SU-DHL-6 (cell line): ENCODE measurements around the gene NTM.

Source experiments
- CTCF ChIP-seq: fragments of 200-600 bp; sonication (generic); IDR thresholded peaks from one replicate; pipeline ENCODE4 v1.5.1; 2017; ENCODE audit warnings: antibody characterized with exemption, mild to moderate bottlenecking, low read length, moderate library complexity; ENCODE audit not compliant: insufficient read depth, poor library complexity, severe bottlenecking
- EZH2phosphoT487 ChIP-seq: fragments of 200-600 bp; sonication (generic), shearing (Covaris generic); conservative IDR thresholded peaks from 2 replicates; pipeline ENCODE4 v1.6.1; 2018; ENCODE audit warnings: mild to moderate bottlenecking, antibody characterized with exemption, low read length, moderate library complexity, mixed read lengths

- TF ChIP-seq CTCF (no peak), EZH2phosphoT487 (no peak)
These were observed 915.2 kb downstream of the NTM start for GRCh38 chr11:132285631-132286030.
